ENCODE data around the gene TGFBR1.

DNA sequence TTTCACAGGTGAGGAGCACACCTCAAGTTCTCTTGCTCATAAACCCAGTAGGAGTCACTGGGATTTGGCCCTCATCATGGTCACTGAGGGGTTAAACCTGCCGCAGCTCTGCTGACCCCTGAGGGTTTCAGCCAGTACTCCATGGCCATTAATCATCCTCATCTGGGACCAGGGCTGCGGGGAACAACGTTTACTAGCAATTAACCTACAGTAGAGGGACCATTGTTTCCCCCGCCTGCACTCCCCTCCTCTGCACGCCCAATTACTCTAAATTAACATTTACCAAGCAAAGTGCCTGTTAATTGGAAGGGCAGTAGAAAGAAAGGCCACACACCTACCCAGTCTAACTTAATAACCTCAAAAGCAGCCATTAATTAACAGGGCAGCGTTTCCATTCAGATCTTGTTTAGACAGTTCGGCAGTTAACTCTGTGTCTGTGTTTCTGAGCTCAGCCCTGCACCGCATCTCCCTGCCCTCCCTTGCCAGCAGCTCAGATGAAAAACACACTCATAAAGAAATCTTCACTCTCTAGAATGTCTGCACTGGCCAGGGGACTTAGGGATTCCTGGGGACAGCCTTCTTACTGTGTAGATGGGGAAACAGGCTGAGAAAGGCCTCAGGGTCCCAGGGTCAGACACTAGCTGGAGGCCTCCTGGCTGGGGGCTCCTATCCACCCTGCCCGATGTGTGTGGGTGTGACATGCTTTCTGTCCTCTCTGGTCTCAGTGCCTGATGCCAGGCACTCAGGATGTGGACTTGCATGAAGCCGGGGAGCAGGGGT, 65.3 kb downstream of the TGFBR1 start:
- TF ChIP-seq, protein P1, sequence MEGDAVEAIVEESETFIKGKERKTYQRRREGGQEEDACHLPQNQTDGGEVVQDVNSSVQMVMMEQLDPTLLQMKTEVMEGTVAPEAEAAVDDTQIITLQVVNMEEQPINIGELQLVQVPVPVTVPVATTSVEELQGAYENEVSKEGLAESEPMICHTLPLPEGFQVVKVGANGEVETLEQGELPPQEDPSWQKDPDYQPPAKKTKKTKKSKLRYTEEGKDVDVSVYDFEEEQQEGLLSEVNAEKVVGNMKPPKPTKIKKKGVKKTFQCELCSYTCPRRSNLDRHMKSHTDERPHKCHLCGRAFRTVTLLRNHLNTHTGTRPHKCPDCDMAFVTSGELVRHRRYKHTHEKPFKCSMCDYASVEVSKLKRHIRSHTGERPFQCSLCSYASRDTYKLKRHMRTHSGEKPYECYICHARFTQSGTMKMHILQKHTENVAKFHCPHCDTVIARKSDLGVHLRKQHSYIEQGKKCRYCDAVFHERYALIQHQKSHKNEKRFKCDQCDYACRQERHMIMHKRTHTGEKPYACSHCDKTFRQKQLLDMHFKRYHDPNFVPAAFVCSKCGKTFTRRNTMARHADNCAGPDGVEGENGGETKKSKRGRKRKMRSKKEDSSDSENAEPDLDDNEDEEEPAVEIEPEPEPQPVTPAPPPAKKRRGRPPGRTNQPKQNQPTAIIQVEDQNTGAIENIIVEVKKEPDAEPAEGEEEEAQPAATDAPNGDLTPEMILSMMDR (IDR thresholded peaks at IDR 0.05): no peak
- no peak for TF ChIP-seq POLR2A (IDR thresholded peaks at IDR 0.05)
